SK-MEL-5 (cell line): ENCODE data around the gene DEPDC7. TPM values are rescaled to one million over a fixed set of nuclear protein-coding genes. Genes with fewer than 3 reads are reported as not detected.
"Not testable (repeated sequence)": the region's sequence is repeated elsewhere in the genome, so short reads cannot be mapped to it uniquely, and the experiment has no call there.

Experiments used
- DNase-seq: peaks from one replicate; pipeline ENCODE4 v3.0.0-alpha.2; 2016; ENCODE audit warnings: low read depth, low spot score
- in situ Hi-C: cut with HindIII; loops from 2 replicates; pipeline ENCODE4 v1.10.0; 2016; ENCODE audit warnings: low sequenced_read_pairs, high pct_unique_total_duplicates, low pct_unique_long_range_greater_than_20kb
- total RNA-seq: library from RNA; depleted of rRNA; stranded (reverse); fragments of >200 nt; shearing (Covaris generic); gene quantifications from 2 replicates; pipeline ENCODE4 v1.2.3, GENCODE V29; 2014

The DEPDC7 gene
- total RNA-seq, 1 experiment from 2014 or later, result 6.3 TPM

DNA sequence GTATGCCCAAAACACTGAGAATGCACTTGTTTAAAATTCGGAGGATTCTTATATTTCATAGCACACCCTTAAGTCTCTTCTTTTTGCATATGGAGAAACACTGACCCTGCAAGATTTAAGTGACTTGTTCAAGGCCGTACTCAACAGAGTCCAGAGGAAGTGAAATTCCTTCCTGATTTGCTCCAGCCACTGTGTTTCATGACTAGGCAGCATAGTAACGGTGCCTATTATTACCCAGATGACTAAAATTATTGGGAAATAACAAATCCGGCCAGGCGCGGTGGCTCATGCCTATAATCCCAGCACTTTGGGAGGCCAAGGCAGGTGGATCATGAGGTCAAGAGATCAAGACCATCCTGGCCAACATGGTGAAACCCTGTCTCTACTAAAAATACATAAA, 33.0 kb downstream of the DEPDC7 start:
- DNase-seq, in situ Hi-C loops: not testable (repeated sequence)

DNA sequence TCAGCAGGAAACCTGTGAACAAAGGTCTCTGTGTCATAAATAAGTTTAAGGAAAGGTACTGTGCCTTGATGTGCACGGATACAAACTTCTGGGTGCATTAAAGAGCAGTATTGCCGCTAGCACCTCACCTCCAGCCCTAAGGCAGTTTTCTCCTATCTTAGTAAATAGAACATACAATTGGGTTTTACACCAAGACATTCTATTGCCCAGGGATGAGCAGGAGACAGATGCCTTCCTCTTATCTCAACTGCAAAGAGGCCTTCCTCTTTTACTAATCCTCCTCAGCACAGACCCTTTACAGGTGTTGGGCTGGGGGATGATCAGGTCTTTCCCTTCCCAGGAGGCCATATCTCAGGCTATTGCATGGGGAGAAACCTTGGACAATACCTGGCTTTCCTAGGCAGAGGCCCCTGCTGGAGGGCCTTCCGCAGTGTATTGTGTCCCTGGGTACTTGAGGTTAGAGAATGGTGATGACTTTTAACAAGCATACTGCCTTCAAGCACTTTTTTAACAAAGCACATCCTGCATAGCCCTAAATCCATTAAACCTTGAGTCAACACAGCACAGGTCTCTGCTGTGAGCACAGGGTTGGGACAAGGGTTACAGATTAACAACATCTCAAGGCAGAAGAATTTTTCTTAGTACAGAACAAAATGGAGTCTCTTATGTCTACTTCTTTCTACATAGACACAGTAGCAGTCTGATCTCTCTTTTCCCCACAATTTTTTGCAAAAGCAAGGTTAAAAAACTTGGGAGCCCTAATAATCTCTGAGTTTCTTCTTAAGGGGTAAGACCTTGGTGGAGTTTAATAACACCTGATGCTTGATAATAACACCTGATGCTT, 34.1 kb downstream of the DEPDC7 start:
- DNase-seq, in situ Hi-C loops: not testable (repeated sequence)

DNA sequence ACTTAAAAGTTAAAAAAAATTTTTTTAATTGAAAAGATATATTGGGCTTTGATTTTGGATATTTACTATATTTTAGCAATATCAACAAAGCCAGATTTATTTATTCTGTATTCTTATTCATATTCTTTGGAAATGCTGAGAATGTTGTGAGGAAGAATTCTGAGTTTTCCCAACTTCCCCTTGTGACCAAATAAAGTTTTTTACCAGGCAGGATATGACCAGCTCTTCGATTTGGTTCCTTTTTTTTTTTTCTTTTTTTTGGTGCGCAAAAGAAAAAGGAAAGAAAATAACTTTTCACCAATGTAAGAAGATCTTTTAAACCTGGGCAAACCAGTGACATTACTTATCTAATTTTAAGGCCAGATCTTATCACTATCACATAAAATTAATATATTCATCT, 36.6 kb downstream of the DEPDC7 start:
- no peak for DNase-seq
- in situ Hi-C loops, result no loop called here

DNA sequence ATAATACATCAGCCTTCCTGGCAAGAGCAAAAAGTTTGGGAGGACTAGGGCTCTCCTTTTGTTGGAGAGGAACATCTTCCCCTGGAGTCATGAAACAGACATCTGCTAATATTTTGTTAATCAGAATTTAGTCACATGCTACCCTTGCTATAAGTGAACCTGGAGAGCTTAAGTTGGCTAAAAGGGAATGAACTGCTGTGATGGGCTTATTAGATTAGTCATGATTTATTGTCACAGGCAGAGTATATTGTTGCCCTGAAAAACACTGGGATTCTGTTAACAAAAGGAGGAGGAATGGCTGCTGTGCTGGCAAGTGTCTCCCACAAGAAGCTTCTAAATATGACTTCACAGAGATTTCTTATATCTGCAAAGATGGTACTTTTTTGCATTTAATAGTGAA, 39.7 kb downstream of the DEPDC7 start:
- in situ Hi-C loops, result no loop called here
- DNase-seq, result no peak

DNA sequence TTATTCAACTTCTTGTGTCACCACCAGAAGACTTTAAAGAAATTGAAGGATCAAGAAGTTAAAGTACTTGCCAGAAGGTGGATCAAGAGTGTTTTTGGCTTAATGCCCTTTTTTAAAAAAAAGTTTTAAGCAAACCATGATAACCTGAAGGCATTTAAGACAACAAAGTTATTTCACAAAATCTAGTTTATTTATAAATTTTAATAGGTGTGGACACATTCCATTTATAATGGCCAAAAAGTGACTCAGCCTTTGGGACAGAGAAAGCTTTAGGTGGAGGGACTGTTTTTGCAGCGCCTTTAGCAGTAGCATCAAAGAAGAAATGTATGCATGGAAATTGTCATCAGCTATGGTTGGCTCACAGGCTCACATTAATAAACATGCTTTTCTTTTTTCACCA, 41.6 kb downstream of the DEPDC7 start:
- in situ Hi-C loops, result no loop called here
- DNase-seq, result no peak

DNA sequence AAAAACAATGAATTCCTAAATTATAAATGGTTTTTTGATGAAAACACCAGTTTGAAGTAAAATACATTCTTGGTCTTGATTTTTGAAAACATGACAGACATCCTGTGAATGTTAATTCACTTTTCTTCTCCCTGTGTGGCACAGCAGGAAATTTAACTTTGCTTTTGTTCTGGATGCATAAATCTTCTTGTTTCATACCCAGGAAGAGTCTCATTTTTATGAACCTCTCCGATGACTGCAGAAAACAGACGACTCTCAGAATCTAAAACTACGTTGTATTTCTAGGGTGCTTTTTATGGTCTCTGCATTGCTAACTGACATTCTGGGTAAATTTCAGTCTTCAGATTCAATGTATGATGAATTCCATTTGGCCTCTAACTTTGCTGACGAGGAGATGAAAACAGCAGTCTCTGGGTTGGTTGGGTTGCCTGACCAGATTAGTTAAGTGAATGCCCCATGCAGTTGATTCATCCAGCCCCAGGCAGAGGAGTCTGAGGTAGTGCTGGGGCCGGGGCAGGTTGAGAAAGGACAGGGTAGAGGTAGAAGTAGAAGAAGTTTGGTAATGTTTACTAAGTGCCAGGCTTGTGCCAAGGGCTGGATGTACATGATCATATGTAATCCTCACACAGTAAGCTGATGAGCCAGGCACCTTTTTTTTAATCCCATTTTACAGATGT, 43.8 kb downstream of the DEPDC7 start:
- in situ Hi-C loops, result no loop called here

DNA sequence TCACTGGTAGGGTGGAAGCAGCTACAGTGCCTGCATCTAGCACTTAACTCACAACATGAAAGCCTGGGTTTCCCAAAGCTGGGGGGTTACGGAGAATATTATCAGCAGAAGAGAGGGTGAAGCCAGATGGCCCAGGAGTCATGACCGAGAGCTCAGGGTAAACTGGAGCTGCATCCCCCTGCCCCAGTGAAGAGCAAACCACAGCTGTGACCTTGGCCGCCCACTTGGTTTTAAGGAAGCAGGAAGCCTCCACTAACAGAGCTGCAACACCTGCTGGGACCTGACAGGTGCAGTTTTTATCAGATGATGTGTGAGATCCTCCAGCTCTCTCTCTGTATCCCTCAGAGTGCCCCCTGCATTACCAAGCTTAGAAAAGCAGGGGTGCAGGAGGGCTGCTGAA, 44.6 kb downstream of the DEPDC7 start:
- no peak for DNase-seq
- in situ Hi-C loops, result no loop called here

More for the DNA sequence above, 43.8 kb downstream of the DEPDC7 start:
- DNase-seq, result no peak

DNA sequence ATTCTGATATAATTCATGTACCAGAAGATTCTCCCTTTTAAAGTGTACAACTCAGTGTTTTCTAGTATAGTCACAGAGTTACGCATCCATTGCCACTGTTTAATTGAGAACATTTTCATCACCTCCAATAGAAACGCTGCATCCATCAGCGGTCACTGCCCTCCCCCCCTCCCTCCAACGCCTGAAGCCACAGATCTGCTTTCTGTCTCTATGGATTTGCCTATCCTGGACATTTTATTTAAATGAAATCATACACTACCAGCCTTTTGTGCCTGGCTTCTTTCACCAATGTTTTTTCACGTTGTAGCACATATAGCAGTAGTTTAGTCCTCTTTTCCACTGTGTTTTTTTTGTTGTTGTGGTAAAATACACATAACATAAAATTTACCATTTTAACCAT, 46.5 kb downstream of the DEPDC7 start:
- in situ Hi-C loops, result no loop called here
- DNase-seq, result no peak

DNA sequence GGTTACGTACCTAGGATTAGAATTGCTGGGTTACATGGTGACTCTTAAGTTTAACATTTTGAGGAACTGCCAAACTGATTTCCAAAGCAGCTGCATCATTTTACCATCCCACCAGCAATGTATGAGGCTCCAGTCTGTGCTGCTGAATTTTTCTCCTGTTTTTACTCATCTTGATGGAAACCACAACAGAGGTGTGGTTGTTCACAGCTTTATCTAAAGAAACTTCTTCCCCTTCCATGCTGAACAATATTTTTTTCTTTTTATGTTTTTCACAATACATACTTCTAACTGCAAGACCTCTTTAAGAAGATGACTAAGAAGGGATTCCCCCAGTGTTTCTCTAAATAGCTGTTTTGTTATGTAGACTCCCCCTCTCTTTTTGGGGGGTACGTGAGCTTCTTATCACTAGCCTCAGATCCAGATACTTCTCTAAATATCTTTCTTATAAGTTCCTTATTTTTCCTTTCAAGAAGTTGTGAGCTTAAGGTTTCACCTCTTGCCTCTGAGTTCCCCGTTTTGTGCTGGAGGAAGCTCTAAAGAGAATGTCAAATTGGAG, 47.7 kb downstream of the DEPDC7 start:
- DNase-seq, result no peak
- in situ Hi-C loops, result no loop called here

DNA sequence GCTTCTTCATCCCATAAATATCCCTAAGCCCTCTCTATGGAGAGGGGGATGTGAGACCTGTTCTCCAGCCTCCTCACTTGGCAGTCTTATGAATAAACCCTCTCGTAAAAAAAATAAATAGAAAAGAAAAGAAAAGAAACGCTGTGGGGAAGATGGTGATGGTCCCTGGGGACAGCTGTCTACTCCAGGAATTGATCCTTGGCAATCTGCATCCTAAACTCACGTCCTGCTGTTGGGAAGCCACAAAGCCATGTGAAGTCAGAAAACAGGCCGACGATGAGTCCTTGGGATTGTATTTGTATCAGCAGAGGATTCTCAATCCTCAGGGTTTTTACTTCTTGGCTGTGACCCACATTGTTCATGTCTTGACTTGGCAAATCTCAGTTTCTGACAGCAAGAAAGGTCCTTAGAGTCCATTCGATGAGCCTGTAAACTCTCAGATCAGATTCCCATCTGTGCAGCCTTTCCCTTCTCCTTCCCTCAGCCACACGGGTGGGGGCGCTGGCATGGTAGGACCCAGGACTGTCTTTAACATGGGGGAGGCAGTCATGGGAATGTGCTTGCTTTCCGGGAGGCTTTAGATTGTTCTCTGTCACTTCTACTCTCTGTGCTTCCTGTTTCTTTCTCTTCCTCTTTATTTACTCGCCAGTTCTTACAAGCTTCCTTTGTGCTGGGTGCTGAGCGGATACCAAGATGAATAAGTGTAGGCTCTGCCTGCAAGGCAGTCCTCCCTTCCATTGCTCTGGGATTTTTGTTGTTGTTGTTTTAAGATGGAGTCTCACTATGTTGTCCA, 48.6 kb downstream of the DEPDC7 start:
- DNase-seq, result peak; percentile 43
- in situ Hi-C loops, result no loop called here

DNA sequence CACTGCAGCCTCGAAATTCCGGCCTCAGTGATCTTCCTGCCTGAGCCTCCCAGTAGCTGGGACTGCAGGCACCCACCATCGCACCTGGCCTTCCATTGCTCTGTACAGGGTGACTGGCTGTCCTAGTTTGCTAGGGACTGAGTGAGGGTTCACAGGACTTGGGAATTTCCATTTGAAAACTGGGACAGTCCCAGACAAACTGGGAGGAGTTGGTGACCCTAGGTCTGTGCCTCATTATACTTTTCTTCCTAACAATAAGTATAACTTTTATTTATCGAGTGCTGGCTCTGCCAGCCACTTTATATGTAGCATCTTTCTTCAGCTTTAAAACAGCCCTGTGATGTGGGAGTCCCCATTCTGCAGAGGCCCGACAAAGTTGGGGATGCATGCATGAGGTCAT, 49.2 kb downstream of the DEPDC7 start:
- DNase-seq, result no peak
- in situ Hi-C loops, result no loop called here

DNA sequence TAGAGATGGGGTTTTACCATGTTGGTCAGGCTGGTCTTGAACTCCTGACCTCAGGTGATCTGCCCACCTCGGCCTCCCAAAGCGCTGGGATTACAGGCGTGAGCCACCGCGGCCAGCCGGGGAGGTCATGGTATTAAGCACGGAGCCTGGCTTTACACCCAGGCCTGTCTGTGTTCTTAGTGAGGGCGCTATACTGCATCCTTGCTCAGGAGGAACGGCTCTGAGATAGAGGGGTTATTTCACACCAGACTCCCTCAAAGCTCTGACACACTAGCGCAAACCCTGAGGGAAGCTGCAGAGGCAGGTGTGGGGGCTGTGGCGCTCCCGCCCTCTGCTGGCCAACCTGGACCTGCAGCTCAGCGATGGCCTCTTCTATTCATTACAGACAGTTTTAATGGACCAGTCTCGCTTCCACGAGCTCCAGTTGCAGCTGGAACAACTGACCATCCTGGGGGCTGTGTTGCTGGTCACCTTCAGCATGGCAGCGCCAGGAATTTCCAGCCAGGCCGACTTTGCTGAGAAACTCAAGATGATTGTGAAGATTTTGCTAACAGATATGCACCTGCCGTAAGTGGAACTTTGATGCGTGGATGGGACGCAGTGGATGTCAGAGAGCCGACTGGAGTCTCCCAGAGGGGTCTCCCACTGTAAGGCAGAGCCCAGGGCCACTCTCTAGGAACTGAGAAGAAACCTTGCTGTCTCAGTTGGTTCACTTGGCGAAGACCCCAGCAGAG, 49.9 kb downstream of the DEPDC7 start:
- in situ Hi-C loops, result no loop called here
- DNase-seq, result peak; percentile 67

DNA sequence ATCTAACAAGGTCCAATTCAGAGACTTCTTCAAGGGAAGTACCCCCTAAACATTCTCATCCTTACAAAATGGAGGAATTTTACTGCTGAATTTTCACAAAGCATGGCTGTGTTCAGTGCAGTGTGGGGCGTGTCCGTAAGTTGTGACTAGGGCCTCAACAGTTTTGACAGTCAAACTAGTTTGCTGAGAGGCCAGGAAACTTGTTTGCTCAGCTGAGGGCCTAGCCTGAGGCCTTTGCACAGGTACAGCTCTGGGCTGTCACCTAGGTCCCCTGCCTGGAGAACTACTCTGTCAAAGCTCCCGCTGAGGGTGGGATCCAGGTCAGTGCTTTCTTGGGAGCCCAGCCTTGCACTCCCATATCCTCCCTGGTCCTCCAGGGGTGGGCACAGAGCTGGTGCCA, 51.6 kb downstream of the DEPDC7 start:
- in situ Hi-C loops, result no loop called here
- no peak for DNase-seq

DNA sequence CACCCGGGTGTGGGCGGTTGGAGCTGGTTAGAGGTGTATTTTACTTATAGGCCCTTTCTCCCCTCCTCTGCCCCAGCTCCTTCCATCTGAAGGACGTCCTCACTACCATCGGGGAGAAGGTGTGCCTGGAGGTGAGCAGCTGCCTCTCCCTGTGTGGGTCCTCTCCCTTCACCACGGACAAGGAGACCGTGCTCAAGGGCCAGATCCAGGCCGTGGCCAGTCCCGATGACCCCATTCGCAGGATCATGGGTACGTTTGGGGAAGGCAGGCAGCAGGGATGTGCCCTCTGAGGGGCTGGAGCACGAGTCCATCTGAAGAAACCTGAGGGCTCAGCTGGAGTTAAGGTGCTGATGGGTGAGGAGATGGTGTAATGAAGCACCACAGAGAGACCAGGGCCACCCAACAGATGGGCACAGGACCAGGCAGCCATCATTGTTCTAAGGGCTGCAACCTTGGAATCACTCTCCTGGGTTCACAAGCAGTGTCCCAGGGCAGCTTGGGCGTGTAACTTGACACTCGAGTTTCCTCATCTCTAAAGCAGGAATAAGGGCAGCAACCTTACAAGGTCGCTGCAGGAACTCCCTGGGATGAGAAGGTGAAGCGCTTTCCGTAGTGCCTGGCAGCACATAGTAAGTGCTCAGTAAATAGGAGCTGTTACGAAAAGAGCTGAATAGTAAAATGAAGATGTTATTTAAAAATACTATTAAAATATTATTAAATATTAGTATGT, 53.1 kb downstream of the DEPDC7 start:
- DNase-seq, result no peak
- in situ Hi-C loops, result no loop called here

DNA sequence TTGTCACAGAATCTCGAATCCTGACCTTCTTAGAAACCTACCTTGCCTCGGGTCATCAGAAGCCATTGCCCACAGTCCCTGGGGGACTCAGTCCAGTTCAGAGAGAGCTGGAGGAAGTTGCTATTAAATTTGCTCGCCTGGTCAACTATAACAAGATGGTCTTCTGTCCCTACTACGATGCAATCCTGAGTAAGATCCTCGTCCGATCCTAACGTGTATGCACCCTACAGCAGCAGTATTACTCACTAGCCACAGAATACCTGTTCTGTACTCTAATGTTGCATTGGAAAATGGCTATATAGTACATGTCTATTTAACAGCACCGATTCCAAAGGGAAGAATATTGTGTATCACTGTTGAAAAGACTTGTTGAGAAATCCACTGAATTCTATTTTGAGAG, 56.8 kb downstream of the DEPDC7 start:
- in situ Hi-C loops, result no loop called here
- no peak for DNase-seq
